GM18861 (cell line): ENCODE results near the gene COL9A1.

Source experiments
- ATAC-seq: cut with Tn5 transposase; IDR thresholded peaks from one replicate; pipeline ENCODE4 v1.9.1; 2021; ENCODE audit not compliant: unreplicated experiment

Gene COL9A1

GRCh38 chr6:70234561-70235236 is 68.2 kb downstream of the COL9A1 start:
- no peak for ATAC-seq

- no peak for ATAC-seq
These were observed 71.6 kb downstream of the COL9A1 start for GRCh38 chr6:70231311-70231710.

DNA sequence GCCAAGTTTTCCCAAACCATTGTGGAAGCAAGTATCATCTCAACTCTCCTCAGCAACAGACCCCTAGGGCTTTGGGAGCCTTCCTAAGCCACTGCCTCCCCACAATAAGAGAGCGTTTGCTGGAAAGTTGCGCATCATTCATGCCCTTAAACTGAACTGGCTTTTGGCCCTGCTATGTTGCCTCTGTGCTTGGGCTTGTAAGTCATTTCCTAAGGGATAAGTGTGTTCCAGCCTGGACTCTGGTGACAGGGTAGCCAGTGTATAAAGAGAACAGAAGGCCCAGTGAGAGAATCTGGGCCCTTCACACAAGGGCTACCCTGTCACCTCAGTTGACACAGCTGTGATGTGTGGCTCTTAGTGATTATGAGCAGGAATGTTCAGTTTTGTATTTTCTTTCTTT is 77.8 kb downstream of the COL9A1 start:
- ATAC-seq, result no peak

GRCh38 chr6:70222439-70222749 is 80.5 kb downstream of the COL9A1 start:
- ATAC-seq, result no peak

DNA sequence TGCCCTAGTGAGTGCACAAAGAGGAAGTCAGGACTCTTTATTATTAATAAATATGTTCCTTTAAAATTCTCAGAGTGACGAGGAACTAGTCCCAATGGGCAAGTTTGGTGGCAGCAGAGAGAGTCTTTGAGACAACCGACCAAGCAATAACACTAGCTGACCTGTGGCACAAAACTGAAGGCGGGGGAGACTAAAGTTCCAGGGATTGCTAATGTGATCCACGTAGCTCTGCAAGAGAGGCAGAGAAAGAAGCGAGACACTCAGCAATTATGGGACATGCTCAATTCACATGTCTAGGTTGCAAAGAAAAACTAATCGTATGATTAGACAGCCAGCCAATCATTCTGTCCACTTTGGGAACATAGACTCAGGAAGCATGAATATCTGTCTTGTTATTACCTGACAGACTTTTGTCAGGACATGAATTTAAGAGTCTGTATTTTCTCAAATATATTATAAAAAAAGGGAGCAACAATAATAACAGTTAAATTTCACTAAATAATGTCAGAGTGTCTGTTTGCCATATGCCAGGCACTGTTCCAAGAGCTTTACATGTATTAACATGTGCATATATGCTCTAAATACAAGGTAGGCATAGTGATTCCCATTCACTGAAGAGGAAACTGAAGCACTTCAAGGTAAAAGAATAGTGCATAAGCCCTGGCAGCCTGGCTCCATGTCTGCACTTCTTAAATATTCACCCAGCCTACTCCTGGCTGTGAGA is 81.0 kb downstream of the COL9A1 start:
- no peak for ATAC-seq

- peak; percentile 49 for ATAC-seq
These were observed 81.7 kb downstream of the COL9A1 start for GRCh38 chr6:70221025-70221714.

DNA sequence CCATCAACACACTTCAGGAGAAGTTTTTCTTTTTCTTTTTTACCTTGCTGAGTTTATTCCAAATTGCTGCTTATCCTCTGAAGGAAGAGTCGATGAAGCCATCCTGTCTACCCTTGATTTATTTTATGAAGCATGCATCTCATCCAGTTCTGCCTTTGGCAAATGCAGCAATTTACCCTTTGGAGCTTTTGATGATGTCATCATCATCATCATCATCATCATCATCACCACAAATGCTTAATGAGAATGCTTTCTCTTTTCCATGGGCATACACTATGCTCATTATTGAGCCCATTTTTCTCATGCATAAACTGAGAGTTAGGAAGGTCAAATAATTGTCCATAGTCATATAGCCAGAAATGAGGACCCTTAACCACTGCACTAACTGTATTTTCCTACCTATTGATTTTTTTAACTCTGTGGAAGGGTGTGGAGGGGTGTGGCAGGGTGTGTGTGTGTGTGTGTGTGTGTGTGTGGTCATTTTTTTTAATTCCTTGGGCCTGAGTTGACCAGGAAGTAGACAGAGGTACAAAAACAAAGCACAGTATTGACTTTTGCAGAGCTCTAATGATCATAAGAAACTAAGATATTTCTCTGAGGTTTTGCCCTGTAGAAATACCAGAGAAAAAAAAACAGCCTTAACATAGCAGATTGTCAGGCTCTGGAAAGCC is 82.8 kb downstream of the COL9A1 start:
- no peak for ATAC-seq

DNA sequence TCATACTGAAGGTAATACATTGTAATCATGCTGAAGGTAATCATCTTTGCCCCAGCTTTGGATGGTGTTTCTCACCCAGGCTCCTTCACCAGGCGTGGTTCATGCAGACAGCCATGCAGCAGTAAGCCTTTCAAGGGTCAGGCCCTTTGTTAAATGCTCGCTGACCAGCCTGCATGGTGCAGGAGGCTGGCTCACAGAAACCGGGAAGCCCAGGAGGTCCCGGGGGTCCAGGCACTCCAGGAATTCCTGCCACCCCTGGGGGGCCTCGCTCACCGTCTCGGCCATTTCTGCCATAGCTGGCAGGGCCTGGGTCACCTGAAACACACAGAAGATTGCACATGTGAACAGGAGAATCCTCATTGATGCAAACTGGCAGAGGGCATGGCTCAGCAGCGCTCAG is 86.1 kb downstream of the COL9A1 start:
- ATAC-seq, result no peak

- no peak for ATAC-seq
These were observed 87.3 kb downstream of the COL9A1 start for GRCh38 chr6:70215460-70216108.

DNA sequence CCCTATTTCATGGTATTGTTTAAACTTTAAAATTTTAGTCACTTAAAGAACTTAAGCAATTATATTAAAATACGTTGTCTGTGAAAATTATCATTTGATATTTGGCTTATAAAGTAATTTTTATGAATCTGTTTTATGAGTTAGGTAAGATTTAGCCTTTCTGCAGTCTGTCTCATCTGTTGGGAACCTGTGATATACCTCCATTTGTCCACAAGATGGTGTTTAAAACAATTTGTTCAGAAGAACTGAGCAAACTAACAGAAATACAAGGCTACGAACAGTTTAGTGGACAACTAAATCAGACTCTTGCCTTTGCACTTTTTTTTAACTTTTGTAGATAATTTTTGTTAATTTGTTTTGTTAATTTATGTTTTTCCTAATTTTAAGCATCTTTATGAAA is 92.4 kb downstream of the COL9A1 start:
- no peak for ATAC-seq

DNA sequence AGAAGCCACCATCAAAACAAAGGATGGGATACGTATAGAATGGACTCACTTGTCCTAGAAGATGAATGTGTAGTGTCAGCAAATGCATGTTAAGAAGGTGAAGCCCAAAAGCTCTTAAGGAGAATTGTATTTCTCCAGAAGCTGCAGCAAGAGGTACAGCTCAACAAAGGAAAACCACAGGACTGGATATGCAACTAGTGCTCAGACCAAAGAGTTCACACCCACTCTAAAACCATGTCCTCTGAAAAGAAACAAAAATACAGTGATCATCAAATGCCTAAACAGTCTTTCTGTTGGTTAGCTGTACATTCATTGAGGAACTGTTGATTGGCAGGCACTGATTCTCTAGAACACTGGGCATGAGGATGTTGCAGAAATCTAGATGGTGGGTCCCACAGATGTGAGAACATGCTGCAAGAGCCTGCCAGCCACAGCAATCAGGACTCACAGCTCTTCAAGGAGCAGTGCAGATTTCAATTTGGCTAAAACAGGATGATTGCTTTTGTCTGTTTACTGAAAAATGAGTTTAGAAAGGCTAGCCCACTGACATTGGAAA is 94.6 kb downstream of the COL9A1 start:
- ATAC-seq, result no peak

- ATAC-seq, result no peak
These were observed 104.1 kb downstream of the COL9A1 start for GRCh38 chr6:70198785-70199184.

GRCh38 chr6:70196531-70196930 is 106.4 kb downstream of the COL9A1 start:
- no peak for ATAC-seq

DNA sequence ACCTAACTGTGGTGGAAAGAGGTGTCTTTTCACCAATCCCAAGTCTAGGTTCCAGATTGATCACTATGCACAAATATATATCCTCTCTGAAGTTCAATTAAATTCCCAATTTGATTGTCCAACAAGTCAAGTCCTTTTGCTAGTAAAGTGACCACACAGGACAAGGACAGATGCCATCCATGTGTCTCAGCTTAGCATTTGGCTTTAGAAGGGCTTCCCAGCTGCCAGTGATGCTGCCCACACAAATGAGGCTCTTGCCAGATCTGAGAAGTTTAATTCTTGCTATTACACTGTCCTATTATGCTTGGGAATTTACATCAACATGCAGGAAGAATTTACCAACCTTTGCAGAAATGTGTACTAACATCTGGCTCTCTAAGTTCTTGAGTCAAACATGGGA is 108.5 kb downstream of the COL9A1 start:
- no peak for ATAC-seq

- no peak for ATAC-seq
These were observed 114.7 kb downstream of the COL9A1 start for GRCh38 chr6:70188202-70188601.

GRCh38 chr6:70186461-70186860 is 116.4 kb downstream of the COL9A1 start:
- no peak for ATAC-seq

- no peak for ATAC-seq
These were observed 118.2 kb downstream of the COL9A1 start for GRCh38 chr6:70184723-70185122.

GRCh38 chr6:70183538-70183937 is 119.3 kb downstream of the COL9A1 start:
- no peak for ATAC-seq

GRCh38 chr6:70180901-70181599 is 121.8 kb downstream of the COL9A1 start:
- peak; percentile 67 for ATAC-seq

- ATAC-seq, result no peak
These were observed 122.5 kb downstream of the COL9A1 start for GRCh38 chr6:70180183-70180900.
